ENCODE measurements around the gene BICD1.

DNA sequence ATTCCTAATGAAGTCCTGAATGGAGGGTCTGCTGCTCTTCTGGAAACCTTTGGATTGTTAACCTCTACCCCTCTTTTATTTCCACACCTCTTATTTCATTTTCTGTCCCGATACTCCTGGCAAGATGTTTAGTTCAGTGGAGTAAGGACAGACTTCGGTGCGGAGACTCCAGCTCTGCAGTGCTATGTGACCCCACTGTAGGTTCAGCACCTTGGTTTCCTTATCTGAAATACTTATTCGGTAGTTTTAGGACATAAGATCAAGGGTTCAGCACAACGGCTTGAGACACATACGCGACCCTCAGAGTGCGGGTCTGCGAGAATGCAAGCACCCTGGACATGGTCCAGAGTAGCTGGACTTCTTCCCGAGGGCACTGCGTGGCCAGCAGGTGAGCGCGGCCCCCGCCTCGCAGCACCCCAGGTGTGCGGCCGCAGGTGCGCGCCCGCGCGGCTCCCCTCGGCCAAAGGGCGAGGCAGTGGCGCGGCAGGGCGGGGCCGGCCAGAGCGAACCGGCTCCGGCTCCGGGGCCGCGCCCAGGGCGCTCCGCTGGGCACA is 292.2 kb downstream of the BICD1 start:
- TF ChIP-seq, protein P1, sequence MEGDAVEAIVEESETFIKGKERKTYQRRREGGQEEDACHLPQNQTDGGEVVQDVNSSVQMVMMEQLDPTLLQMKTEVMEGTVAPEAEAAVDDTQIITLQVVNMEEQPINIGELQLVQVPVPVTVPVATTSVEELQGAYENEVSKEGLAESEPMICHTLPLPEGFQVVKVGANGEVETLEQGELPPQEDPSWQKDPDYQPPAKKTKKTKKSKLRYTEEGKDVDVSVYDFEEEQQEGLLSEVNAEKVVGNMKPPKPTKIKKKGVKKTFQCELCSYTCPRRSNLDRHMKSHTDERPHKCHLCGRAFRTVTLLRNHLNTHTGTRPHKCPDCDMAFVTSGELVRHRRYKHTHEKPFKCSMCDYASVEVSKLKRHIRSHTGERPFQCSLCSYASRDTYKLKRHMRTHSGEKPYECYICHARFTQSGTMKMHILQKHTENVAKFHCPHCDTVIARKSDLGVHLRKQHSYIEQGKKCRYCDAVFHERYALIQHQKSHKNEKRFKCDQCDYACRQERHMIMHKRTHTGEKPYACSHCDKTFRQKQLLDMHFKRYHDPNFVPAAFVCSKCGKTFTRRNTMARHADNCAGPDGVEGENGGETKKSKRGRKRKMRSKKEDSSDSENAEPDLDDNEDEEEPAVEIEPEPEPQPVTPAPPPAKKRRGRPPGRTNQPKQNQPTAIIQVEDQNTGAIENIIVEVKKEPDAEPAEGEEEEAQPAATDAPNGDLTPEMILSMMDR (IDR thresholded peaks at IDR 0.05): peak in 1 of 6 experiments; percentile 8
- TF ChIP-seq POLR2A (IDR thresholded peaks at IDR 0.05): no peak

All from esophagus squamous epithelium (tissue), 4 donors.